T-helper 1 cell treated with Interleukin-12 subunit alpha and Interleukin-12 subunit beta and Interleukin-4 antibody, amounts not matched to agents 30 ng/mL and 1 ng/mL, for 36 hours (primary cell): ENCODE measurements around the gene ID2. TPM values are rescaled to one million over a fixed set of nuclear protein-coding genes. Genes with fewer than 3 reads are reported as not detected.

Source experiments
- intact Hi-C: fragments of 100-400 bp; cut with micrococcal nuclease; formaldehyde crosslinking; loops from one replicate; pipeline ENCODE4 v1.15.1; 2024
- total RNA-seq: library from RNA; stranded (reverse); gene quantifications from 2 replicates; pipeline ENCODE4 v1.2.3, GENCODE V29; 2022

The ID2 gene
- total RNA-seq, 1 donor from 2014 or later, result 228 TPM

DNA sequence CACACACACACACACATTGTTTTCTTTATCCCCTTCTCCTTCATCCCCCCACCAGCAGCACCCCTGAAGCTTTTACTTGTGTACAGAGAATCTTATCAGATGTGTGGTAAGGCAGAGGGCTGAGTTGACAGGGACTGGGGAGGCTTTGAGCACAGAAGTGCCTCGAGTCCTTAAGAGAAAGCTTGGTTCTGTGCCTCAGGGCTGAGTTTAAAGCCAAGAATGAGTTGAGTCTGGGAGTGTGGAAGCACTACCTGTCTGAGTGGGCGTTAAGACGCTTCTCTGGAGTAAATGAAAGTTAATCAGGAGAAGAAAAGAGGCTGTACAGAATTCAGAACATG, 2.7 kb downstream of the ID2 start:
- intact Hi-C loops, result loop anchor here (1.0 to 5.0 kb wide), 11 partner anchors 204 to 1807 kb away; partner anchors contain the start of genes KLF11, ODC1 and RSAD2

DNA sequence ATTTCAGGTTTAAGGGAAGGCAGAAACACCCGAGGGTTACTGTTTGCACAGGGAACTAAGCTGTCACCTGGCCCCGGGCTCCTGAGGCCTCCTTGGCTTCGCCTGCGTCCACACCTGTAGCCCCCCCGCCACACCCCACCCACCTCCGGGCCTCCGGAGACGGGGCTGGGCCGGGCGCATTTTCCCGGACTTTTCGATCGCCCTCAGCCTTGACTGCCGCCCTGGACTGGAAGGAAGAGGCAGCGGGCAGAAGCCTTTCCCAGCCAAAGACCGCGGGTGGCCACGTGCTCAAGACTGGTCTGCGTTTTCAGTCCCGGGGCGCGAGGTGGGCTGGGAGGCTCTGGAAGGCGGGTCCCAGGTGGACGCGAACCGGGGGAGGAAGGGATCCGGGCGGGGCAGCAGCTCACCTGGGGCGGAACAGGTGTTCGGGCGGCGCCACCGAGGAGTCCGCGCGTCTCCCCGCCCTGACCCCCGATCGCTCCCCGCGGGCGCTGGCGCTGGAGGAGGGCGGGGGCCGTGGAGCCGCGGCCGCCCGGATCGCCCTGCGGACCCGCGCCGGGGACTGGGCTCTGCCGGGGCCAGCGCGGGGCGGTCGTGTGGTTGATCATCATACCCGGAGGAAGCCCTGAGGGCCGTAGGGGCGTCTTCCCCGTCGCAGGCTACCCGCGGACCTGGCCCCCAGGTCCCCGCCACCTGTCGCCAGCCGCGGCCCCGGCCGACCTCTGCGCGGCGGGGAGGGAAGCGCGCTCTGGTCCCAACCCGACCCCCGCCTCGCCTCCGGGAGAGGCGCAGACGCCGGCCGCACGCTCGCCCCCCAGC, 3.2 kb downstream of the ID2 start:
- intact Hi-C loops, result loop anchor here (1.0 to 5.0 kb wide), 13 partner anchors 204 to 1808 kb away; partner anchors contain the start of genes KLF11, ODC1 and RSAD2

DNA sequence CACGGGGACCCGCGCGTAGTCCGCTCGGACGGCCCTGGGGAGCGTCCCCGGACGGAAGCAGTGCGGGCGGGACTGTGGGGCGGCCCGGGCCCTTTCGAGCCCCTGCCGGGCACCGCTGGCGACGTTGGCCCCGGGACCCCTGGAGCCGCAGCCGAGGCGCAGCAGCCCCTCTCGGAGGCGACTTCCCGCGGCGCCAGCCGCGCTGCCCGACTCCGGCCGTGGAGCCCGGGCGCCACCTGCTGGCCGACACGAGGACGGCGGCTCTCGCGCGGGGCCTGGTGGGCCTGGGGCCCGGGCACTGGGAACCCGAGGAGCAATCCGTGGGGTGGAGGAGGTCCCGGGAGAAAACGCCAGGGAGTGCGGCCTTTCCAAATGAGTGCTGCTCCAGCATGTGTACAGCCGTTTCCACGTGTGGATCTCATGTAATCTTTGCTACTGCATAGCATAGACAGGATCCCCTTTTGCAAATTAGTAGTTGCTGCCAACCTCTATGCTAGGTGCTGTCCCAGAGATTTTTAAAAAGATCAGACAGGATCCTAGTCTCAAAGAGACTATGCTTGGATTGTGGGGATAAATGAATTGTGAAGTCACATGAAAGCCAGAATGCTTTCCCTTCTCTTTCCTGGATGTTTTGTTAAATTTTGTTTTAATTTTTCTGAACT, 4.0 kb downstream of the ID2 start:
- intact Hi-C loops, result loop anchor here (1.0 to 2.0 kb wide), 6 partner anchors 205 to 1567 kb away; no protein-coding TSS in a partner anchor

DNA sequence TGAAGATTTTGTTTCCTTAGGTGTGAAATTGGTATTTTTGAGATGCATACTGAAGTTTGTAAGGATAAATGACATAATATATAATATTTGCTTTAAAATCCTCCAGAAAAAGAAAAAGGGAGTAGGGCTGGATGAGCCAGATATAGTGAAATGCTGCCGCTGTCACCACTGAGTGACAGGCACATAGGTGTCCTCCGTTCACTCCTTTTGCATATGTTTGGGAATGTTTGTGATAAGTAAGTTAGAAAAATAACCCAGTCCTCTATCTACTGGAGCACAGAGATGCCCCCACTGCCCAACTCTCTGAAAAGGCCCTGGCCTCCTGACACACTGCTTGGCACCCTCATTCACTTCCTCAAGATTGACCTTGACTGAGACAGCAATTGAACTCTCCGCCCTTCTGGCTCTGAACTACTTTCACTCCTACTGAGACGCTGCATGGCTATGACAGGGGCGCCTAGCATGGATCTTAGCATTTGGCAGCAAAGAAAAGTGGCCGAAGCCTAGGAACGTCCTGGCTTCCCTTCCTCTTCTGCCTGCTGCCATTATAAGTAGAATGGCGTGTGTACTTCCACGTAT, 10.1 kb downstream of the ID2 start:
- intact Hi-C loops, result no loop called here

DNA sequence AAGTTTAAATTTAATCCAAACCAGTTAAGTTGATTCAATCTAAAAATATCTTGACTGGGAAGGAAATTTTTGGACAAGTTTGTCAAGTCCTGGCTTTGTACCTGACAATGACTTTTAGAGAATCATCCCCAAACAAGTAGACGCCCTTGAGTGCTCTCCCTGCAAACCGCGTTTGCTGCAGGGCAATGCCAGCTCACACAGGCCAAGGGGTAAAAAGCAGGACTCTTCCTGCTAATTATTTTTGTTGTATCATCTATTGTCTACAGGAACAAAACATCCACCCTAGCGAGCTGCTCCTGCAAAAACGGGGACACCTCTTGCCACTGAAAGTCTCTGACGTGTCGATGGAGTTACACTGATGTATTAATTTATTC, 10.9 kb downstream of the ID2 start:
- intact Hi-C loops, result loop anchor here (1.0 kb wide), 1 partner anchor 69 kb away; no protein-coding TSS in a partner anchor

DNA sequence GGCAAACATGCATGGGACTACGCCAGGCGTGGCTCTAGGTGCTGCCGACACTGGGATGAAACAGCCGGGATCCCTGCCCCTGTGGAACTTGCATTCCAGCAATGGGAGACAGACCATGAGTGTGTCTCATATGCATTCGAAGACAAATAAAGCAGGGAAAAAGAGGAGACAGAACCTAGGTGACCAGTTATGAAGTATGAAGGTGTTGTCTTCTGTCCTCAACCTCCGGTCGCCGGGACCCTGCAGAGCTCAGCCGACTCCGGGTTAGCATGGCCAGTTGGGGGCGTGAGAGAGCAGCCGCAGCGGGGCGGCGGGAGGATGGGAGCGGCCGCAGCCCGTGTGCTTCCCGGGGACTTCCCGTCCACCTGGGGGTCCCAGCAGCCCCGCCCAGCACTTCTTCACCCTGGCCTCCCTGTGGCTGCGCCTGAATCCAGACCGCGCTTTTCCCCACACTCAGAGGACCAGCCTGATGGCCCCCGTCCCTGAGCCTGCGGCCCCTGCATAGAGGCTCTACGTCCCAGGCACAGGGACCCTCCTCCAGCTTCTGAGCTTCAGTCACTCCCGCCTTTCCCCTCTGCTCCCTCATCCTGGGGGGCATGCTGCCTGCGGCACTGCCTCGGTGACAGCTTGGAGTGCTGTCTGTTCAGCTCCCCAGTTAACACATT, 11.4 kb downstream of the ID2 start:
- intact Hi-C loops, result loop anchor here (1.0 kb wide), 1 partner anchor 68 kb away; no protein-coding TSS in a partner anchor

DNA sequence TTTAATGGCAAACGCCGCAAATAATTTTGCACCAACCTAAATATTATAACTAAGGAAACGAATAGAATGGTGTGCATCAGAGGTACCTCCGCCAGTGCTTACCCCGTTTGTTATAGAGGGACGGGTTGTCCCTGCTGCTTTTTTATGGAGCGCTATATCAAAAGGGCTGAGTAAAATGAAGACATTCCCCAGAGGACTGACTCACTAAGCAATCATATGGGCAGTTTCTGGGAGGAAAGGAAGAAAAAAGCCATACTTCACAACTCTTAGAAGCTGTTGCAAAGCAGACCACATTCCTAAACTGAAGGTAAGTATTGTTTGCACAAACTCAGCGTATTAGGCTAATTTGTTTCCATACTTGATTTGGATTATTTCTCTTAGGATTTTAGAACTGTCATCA, 12.9 kb downstream of the ID2 start:
- intact Hi-C loops, result no loop called here

DNA sequence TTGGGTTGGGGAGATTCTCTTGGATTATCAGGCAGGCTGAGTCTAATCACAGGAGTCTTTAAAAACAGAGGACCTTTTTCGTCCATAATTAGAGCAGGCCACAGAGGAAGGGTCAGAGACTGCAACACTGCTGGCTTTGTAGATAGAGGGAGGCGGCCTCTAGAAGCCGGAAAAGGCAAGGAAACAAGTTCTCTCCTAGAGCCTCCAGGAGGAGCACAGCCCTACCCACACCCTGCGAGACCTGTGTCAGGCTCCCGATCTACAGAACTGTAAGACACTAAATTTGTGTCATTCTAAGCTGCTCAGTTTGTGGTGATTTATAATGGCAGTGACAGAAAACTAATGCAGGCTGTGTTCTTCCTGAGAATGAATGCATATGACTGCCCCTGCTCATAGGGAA, 15.3 kb downstream of the ID2 start:
- intact Hi-C loops, result no loop called here

DNA sequence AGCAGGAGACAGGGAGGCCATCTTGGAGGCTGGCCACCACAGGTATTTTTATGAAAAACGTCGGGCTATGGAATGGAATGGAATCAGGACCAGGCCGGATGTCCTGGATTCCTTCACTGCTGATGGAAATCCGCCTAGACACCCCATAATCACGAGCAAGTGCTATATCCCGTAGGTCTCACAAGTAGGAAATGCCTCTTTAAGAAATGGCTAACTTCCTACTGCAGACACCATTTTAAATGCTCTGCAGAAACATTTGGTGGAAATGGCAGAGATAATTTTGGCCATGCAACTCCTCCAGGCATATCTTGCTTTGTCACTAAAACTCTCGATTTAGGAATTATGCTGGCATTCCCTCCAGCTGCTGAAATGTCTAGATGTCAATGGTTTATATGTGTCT, 18.0 kb downstream of the ID2 start:
- intact Hi-C loops, result no loop called here

DNA sequence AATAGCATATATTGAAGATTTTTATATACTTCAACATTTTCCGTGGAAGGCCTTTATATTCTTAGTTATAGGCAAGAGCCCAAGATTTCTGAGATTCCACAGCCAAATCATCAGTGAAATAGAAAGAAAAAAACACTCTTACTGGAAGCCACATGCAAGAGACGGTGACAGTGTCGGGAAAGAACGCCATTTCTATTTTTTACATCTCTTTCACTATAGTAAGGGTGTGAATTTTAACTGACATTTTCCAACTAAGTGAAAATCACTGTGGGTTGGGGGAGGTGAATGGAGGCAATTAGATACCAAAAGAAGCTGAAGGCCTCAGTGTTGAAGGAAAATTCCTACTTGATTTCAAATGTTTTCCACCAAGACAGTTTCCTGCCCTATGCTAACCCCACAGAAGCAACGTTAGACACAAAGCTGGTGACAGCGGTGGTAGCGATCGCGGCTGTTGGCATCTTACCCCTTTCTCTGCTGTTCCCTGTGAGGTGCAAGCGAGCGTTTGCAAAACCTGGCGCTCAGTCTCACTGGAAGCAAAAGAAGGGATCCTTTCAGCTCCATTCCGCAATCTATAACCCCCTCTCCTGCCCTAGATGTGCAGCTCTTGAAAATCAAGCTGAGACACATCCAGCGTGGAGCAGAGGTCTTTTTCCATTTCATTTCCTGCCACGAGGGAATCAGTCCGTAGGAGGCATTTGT, 20.0 kb downstream of the ID2 start:
- intact Hi-C loops, result no loop called here

DNA sequence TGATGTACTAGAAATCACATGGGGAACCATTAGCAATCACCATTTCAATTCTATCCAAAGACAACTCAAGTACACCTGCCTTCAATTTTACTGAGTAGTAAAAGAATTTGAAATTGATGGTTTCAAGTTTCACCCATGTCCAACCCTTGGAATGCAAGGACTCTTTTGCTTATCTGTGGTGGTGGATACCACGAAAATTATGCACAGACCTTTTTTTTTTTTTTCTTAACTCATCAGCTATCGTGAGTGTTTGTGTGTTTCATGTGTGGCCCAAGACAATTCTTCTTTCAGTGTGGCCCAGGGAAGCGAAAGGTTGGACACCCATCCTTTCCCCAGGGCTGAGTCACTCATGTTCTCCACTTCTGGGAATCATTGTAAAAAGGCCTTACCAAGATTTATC, 23.1 kb downstream of the ID2 start:
- intact Hi-C loops, result no loop called here

DNA sequence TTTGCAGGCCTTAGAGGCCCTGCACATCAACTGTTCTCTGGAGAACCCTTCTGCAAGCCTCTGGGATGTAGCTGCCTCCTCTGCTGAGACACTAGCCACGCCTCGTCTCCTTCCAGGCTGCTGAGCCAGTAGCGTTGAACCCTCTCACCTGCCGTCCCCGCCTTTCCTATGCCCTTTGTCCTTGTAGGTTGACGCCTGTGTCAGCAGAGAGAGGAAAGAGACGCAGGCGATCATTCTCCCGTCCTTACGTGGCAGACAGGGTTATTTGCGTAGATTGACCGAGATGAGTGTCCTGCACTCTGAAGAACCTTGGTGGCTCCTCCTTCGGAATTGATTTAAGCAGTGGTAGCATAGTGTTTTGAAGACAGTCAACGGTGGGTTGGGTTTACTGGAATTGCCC, 27.8 kb downstream of the ID2 start:
- intact Hi-C loops, result no loop called here

DNA sequence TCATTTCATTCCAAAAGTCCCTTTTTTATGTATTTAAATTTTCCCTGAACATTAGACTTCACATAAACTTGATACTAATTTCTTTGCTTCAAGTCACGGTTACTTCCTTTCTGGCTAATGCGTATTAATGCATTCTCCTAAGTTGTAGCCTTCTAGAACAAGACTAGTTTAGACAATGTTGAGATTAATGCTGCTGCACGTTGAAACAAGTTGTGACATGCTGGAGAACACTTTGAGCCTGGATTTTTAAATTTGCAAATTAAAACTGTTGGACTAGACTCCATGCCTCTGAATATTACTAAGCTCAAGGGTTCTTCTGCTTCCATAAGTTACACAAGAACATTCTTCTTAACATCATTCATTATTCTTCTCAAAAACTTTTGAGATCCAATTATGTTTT, 29.1 kb downstream of the ID2 start:
- intact Hi-C loops, result no loop called here

DNA sequence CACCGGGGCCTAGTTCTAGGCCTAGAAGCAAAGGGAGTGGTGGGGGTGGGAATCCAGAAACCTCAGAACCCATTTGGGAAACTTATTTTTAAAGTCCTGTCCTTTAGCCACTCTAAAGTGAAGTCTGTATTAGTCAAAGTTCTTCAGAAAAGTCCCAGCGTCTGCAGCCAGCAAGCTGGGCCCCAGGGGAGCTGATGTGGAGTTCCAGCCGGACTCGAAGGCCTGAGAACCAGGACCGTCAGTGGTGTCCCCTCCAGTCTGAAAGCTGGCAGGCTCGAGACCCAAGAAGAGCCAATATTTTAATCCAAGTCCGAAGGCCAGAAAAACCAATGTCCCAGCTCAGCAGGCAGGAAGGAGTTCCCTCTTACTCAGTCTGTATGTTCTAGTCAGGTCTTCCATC, 32.4 kb downstream of the ID2 start:
- intact Hi-C loops, result no loop called here

DNA sequence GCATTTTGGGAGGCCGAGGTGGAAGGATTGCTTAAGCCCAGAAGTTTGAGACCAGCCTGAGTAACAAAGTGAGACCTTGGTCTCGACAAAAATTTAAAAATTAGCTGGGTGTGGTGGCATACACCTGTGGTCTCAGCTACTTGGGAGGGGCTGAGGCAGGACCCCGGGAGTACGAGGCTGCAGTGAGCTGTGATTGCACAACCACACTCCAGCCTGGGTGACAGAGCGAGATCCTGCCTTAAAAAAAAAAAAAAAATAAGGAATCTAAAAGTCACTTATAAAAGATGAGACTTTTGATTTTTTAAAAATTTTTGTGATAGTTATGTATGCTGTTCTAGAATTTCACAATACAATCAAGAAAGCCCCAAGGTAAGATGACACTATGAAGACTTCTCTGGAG, 33.1 kb downstream of the ID2 start:
- intact Hi-C loops, result no loop called here

DNA sequence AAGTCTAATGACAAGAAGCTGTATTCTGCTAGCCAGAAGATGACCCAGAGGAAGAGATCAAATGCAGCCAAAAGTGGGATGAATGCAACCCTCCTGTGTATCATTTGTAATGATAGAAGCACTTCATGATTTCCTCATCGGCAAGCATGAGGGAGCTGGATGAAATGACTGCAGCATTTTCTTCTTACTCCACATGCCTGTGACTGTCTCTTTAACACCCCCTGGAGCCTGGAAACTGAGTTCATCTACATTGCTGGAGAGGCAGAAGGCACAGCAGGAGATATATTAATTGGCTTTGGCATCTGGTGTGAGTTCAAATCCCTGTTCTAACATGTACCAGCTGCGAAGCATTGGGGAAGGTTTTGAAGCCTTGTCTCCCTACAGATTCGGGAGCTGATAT, 37.7 kb downstream of the ID2 start:
- intact Hi-C loops, result no loop called here

DNA sequence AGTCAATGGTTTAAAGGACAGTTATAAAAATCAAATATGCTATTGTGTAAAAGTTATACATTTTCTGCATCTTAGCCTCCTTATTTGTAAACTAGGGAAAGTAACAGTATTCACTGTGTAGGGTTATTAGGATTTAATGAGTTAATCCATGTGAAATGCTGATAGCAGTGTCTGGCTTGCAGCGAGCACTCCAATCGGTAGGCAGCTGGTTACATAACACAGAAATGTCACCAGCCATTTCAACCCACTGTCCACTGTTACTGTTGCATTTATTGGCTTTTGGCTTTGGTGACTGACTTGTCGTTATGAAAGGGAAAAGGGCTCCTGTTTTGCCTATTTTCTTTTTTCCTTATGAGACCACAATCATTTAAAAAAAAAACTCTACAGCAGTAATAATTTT, 38.9 kb downstream of the ID2 start:
- intact Hi-C loops, result no loop called here

DNA sequence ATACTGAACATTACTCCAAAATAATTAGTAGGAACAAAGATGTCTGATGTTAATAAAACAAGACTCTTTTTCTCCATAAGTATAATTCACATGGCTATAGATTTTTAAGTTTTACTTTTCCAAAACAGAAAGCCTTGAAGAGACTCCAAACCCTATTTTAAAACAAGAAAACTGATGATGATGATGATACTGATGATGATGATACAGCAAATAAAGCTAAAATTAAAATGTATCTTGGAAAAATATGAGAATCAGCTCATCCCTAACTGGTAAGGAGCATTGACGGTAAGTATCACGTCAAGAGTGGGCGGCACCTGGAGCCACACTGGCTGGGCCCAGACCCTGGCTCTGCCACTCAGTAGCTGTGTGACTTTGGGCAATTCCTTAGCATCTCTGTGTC, 39.6 kb downstream of the ID2 start:
- intact Hi-C loops, result no loop called here

DNA sequence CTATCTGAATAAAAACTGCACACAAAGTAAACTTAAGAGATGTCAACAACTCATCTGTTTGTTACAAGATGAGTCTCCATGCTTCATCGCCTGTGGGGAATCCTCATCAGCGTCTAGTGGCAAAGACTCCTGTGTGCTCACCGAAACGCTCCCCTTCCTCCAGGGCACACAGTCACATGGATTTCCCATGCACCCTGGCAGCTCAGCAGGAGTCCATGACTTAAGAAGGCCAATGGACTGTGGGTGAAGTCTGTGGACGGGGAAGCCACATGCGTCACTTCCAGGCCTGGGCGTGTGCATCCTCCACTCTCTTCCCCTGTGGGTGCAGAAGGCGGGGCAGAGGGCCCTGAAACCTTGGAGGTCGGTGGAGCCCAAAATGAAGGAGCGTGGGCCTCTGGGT, 41.1 kb downstream of the ID2 start:
- intact Hi-C loops, result no loop called here

DNA sequence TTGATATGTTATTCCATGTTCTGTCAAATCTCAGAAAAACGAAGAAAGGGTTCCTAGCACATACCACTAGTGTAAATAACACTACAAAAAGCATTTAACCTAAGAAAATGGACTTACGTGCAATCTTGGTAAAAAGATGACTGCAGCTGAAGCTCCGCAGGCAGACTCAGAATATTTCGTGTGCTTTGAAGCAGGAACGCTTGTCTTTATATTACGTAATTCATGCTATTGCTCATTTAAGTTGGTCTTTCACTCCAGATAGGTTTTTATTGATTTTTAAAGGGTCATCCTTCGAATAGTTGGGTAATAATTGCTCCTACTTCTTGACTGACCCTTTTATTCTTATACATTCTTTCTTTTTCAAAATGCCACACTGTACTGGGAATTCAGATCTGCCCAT, 44.0 kb downstream of the ID2 start:
- intact Hi-C loops, result no loop called here

DNA sequence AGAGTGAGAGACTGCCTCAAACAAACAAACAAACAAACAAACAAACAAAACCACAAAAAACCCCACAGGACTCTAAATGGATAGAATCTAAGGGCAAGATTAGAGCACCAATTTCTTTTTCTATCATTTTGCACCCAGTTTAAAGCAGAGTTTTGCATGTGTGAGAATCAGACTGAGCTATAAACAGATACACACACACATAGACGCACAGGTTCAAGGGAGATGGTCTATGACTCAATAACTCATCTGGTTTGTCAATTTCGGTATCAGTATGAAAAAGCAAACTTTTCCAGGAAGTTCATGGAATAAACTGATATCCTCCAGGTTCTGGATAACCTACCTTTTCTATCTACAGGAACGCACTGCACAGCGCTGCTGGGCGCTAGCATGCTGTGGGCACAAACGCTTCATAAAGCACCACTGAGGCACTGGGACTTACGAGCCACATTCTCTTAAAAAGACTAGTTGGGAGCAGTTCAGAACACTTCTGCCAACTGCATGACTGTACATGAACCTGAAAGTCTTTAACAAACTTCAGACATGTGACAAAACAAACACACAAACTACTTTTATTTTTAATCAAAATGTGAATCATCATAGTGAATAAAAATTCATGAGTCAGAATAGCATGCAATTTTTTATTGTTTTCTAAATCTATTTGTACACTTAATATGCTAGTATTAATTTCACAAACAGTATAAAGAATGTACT, 46.6 kb downstream of the ID2 start:
- intact Hi-C loops, result no loop called here
